Ascending aorta (tissue), 2 donors: ENCODE data around the gene BRS3. TPM values are rescaled to one million over a fixed set of nuclear protein-coding genes. Genes with fewer than 3 reads are reported as not detected.

Experiments used
- DNase-seq, 2 donors: peaks; one replicate each; pipeline ENCODE4 v3.0.0-alpha.2; 2019; ENCODE audit warnings: low spot score in 2 of 2
- H3K27ac ChIP-seq, 2 donors: fragments of 200-600 bp; sonication (generic); one replicate each; pipeline ENCODE4 v1.5.1; 2016 to 2017; ENCODE audit warnings: mild to moderate bottlenecking in 1 of 2
- H3K27me3 ChIP-seq: fragments of 200-600 bp; sonication (generic); one replicate; pipeline ENCODE4 v1.5.1; 2017
- H3K36me3 ChIP-seq, 2 donors: fragments of 200-600 bp; sonication (generic); one replicate each; pipeline ENCODE4 v1.5.1; 2016
- H3K4me1 ChIP-seq, 2 donors: fragments of 200-600 bp; sonication (generic); one replicate each; pipeline ENCODE4 v1.5.1; 2016 to 2017; ENCODE audit warnings: mild to moderate bottlenecking in 1 of 2
- H3K4me3 ChIP-seq, 2 donors: fragments of 200-600 bp; sonication (generic); one replicate each; pipeline ENCODE4 v1.5.1; 2016 to 2017; ENCODE audit warnings: mild to moderate bottlenecking in 1 of 2
- H3K9me3 ChIP-seq, 2 donors: fragments of 200-600 bp; sonication (generic); one replicate each; pipeline ENCODE4 v1.5.1; 2016
- CTCF ChIP-seq, 3 experiments: fragments of 200-600 bp in 2 of 3; fragments of 450-650 bp in 1 of 3; sonication (generic) in 2 of 3; IDR thresholded peaks; one replicate each; pipeline ENCODE4 v1.5.1; 2016 to 2019; ENCODE audit warnings: antibody characterized with exemption in 3 of 3, mild to moderate bottlenecking in 1 of 3, moderate library complexity in 1 of 3
- intact Hi-C: fragments of 100-400 bp; cut with DNase I; formaldehyde crosslinking; loops from one replicate; pipeline ENCODE4 v1.15.1; 2023
- total RNA-seq: library from RNA; depleted of rRNA; stranded (reverse); fragments of >200 nt; gene quantifications from one replicate; pipeline ENCODE4 v1.1.0, GENCODE V29; 2016

BRS3 gene
- total RNA-seq, 1 donor from 2014 or later: not detected

- intact Hi-C loops: no loop called here
These were observed 54.5 kb downstream of the BRS3 start for GRCh38 chrX:136542281-136542680.

More at GRCh38 chrX:136542281-136542680, 54.5 kb downstream of the BRS3 start:
- Histone ChIP-seq H3K4me1 (no peaks in the 10 kb centered on the region), H3K4me3 (no peak overlapping the region), H3K27ac (no peak overlapping the region), H3K27me3 (no peaks in the 10 kb centered on the region), H3K9me3 (no peaks in the 10 kb centered on the region), H3K36me3 (no peaks in the 10 kb centered on the region)
- no peak for DNase-seq
- TF ChIP-seq CTCF (IDR thresholded peaks at IDR 0.05): no peak

Other genes with a start within 250 kb of the BRS3 start
- 7.9 TPM for gene MAP7D3, start 236.5 kb upstream of the BRS3 start, total RNA-seq
- 0.75 TPM for gene ADGRG4, start 187.0 kb upstream of the BRS3 start, total RNA-seq
- gene HTATSF1, start 9.6 kb downstream of the BRS3 start, total RNA-seq: 3.7 TPM
- gene VGLL1, start 44.3 kb downstream of the BRS3 start, total RNA-seq: not detected
- gene CD40LG, start 160.2 kb downstream of the BRS3 start, total RNA-seq: not detected